Measurements from ENCODE around the gene RHEBL1. TPM values are rescaled to one million over a fixed set of nuclear protein-coding genes. Genes with fewer than 3 reads are reported as not detected.
A peak's percentile ranks its signal among the peaks of the same experiment; 100 is the strongest.

The RHEBL1 gene
- total and polyA plus RNA-seq, 2 of the 4 experiments (the other 2 are of a cell fraction) = 0.62 to 0.72 TPM

- Histone ChIP-seq H3K36me3 (ENCODE audit: control insufficient read depth, insufficient read depth, low read length) (peaks cover 89% of the 10 kb centered on the region), H2AK5ac (ENCODE audit: low read depth, low read length) (0 out of 2 replicates have a peak overlapping the region, but pooled peaks have one; percentile 2), H4K8ac (ENCODE audit: low read depth in 2 of 2, low read length in 2 of 2) (0 out of 4 replicates have a peak overlapping the region, but pooled peaks of 1 of the 2 experiments have one; percentile 66), H3K56ac (ENCODE audit: extremely low read depth, insufficient read depth, low read length) (no peak overlapping the region), H3K4me1 (ENCODE audit: control insufficient read depth, insufficient read depth, low read length) (peaks cover 7% of the 10 kb centered on the region), H2AFZ (replicated peaks; ENCODE audit: low read length, poor library complexity) (no peak overlapping the region), H4K91ac (ENCODE audit: insufficient read depth, low read depth, low read length) (no peak overlapping the region; the same call in 1 of the 2 replicates), H2BK20ac (ENCODE audit: low read depth, low read length) (no peak overlapping the region; the same call in 1 of the 2 replicates), H3K18ac (ENCODE audit: low read depth, low read length) (no peak overlapping the region), H2BK5ac (ENCODE audit: low read depth, low read length, poor library complexity, severe bottlenecking) (no peak overlapping the region), H3K4ac (ENCODE audit: low read depth, low read length) (no peak overlapping the region; the same call in 1 of the 2 replicates), H2AK9ac (replicated peaks; ENCODE audit: low read depth, low read length, poor library complexity) (no peak overlapping the region), H3K9me3 (ENCODE audit: control insufficient read depth, insufficient read depth, low read length) (no peaks in the 10 kb centered on the region), H2BK120ac (ENCODE audit: low read depth, low read length) (no peak overlapping the region), H3K79me1 (ENCODE audit: low read depth in 1 of 2, low read length in 2 of 2) (peaks cover 52 to 75% of the 10 kb centered on the region in 2 experiments), H4K5ac (ENCODE audit: low read depth, low read length) (no peak overlapping the region), H3K14ac (replicated peaks; ENCODE audit: low read depth, low read length) (no peak overlapping the region), H3K9ac (ENCODE audit: low read depth, low read length) (no peak overlapping the region), H3K27ac (ENCODE audit: insufficient read depth, low read length) (no peak overlapping the region), H3K9me1 (ENCODE audit: insufficient read depth, low read length) (peaks cover 12% of the 10 kb centered on the region), H3K4me3 (ENCODE audit: insufficient read depth, low read depth, low read length) (no peak overlapping the region), H3K23ac (ENCODE audit: low read depth, low read length) (no peak overlapping the region), H3K4me2 (ENCODE audit: low read depth, low read length) (no peak overlapping the region), H3K27me3 (ENCODE audit: control insufficient read depth, insufficient read depth, low read length) (no peaks in the 10 kb centered on the region), H4K20me1 (ENCODE audit: insufficient read depth, low read length) (peaks cover 71% of the 10 kb centered on the region), H2BK15ac (ENCODE audit: low read depth, low read length) (no peak overlapping the region)
- POLR2A ChIA-PET (ENCODE audit: unreplicated experiment) = no interaction called here
- 92% methylated on average over 4 of the region's 10 CpGs; no CpG with 5 or more reads in 1 of the 2 experiments for WGBS, 2 experiments (ENCODE audit: extremely low coverage in 2 of 2, insufficient read length in 1 of 2)
- no TSS peak for BruUV-seq (replicated peaks)
- CTCF ChIA-PET = interaction anchor here (1.0 kb wide), 1 partner anchor 15 kb away, joined by 4 read pairs; no protein-coding TSS in a partner anchor
- intact Hi-C loops (cut with micrococcal nuclease) = no loop called here
- no peak for ATAC-seq (ENCODE audit: low read depth)
- DNase-seq = no peak
- in situ Hi-C loops (cut with MboI; ENCODE audit: low sequenced_read_pairs) = no loop called here
- dilution Hi-C loops (cut with HindIII; ENCODE audit: low sequenced_read_pairs, unreplicated experiment) = no loop called here
- TF ChIP-seq CHD1 (IDR thresholded peaks at IDR 0.05; ENCODE audit: low read depth, low read length) (no peak), CTCF (conservative IDR thresholded peaks at IDR 0.05; ENCODE audit: low read depth, low read length) (no peak), ELK1 (IDR thresholded peaks at IDR 0.05; ENCODE audit: borderline replicate concordance, low read depth, low read length) (no peak), MXI1 (IDR thresholded peaks at IDR 0.05; ENCODE audit: borderline replicate concordance, low read depth, low read length) (no peak), FOS (IDR thresholded peaks at IDR 0.05; ENCODE audit: low read depth, low read length) (no peak), MAZ (IDR thresholded peaks at IDR 0.05; ENCODE audit: borderline replicate concordance, low read depth, low read length) (no peak), USF2 (IDR thresholded peaks at IDR 0.05; ENCODE audit: low read depth, low read length) (no peak), CEBPB (IDR thresholded peaks at IDR 0.05; ENCODE audit: low read depth, low read length) (no peak), RFX5 (IDR thresholded peaks at IDR 0.05; ENCODE audit: low read depth, low read length) (no peak), SMC3 (IDR thresholded peaks at IDR 0.05; ENCODE audit: low read depth, low read length) (no peak), BHLHE40 (IDR thresholded peaks at IDR 0.05; ENCODE audit: low read depth, low read length) (no peak), RAD21 (IDR thresholded peaks at IDR 0.05; ENCODE audit: low read length) (no peak), MAFK (IDR thresholded peaks at IDR 0.05; ENCODE audit: low read depth, low read length) (no peak), RCOR1 (IDR thresholded peaks at IDR 0.05; ENCODE audit: insufficient replicate concordance, low read length) (no peak), POLR2A (IDR thresholded peaks at IDR 0.05; ENCODE audit: low read depth, low read length) (no peak), NFE2L2 (IDR thresholded peaks at IDR 0.05; ENCODE audit: low read depth, low read length) (no peak)
Observed at GRCh38 chr12:49048953-49049352, 20.8 kb downstream of the RHEBL1 start.

Data from IMR-90 (cell line).